CD4-positive, alpha-beta T cell treated with Interleukin-4 for 1 hour (primary cell): ENCODE data around the gene WNT11.

ENCODE experiments used
- DNase-seq, 2 donors: peaks; one replicate each; pipeline ENCODE4 v3.0.0-alpha.2; 2020 to 2022

Gene WNT11

DNA sequence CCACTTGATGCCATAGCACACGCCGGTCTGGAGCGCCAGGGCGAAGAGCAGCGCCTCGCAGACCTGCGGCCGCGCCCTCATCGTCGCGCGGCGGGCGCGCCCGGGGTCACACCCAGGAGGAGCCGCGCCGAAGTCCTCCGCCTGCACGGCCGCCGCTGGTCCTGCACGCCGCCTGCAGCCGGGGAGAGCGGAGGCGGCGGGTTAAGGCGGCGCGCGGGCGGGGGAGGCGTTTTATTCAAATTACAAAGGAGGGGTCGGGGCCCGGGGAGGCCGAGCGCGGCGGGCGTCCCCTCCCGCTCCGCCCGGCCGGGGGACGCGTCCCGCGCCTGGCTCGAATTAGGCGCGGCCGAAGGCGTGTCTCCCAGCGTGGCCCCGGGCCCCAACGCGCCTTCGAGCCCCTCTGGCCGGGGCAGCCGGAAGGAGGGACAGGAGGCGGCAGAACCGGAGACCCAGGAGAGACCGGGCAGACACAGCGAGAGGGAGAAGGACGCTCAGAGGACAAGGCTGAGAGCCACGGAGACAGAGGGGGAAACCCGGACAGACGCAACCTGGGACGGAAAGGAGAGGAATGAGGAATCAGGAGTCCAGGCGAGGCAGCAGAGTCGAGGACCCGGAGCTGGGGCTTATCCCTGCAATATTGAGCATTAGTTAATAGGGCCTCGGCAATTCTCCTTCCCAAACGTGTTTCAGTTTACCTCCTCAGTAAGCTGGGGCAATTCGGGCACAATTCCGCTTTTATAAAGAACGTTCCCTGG, at the start of gene WNT11:
Gene WNT11, minus strand, starts transcription at position 176 of the 755 bp plus-strand sequence. Its CDS starts 95 bp downstream, at position 81.
- DNase-seq = peak in 1 of 2 donors; percentile 22

- no peak for DNase-seq
Measured at GRCh38 chr11:76253416-76253815, 47.1 kb upstream of the WNT11 start.

GRCh38 chr11:76252631-76253070, 46.3 kb upstream of the WNT11 start:
- DNase-seq = no peak

DNA sequence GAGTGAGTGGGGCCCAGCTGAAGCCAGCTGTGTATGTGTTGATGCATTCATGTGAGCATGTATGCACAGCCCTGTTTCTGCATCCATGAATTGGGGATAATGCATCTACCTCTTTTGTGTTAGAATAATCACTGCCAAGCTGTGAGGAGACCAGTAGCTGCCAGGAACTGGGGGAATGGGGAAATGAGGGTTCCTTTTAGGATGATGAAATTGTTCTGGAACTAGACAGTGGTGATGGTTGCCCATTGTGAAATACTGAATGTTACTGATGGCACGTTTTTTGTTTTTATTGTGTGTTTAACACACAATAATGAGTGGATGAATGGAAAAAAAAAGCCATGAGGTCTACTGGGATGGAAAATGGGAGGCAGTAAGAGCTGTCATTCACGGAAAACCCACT, 45.3 kb upstream of the WNT11 start:
- no peak for DNase-seq

DNA sequence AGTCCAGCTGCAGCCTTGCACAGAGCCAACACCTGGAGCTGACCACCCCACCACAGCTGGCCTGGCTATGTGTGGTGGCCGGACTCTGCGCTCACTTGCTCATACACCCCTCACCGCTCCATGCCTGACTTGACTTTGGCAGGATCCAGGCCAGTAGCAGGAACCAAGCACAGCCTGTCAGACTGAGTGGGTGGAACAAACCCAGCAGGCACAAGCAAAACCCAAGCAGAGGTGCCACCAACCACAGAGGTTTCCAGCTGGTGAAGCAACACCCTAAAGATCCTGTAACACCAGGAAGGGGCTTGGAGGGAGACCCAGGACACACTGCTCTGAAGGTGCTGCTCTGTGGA, 44.9 kb upstream of the WNT11 start:
- DNase-seq = no peak

GRCh38 chr11:76250520-76251225, 44.4 kb upstream of the WNT11 start:
- no peak for DNase-seq

DNA sequence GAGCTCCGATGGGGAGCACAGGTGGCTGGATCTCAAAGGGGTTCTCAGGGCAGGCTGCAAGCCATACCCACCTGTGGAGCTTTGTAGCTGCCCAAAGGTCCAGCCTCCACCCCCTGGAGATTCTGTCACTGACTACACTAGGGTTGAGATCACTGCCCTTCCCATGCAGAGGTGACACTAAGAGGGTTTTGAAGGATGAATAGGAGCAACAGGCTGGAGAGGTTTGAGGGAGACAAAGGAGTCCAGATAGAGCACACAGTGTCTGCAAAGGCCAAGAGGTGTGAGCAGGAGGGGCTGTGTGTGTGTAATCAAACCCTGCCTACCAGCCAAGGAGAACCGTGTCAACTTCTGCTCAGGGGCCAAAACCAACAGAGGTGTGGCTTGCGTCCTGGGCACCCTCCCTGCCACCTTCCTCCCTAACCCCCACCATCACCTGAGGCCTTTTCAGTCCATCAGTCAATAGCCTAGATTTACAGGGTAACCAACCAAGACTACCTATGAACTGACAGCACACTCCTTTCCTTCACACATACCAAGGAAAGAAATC, 43.0 kb upstream of the WNT11 start:
- no peak for DNase-seq

GRCh38 chr11:76248210-76248609, 41.9 kb upstream of the WNT11 start:
- no peak for DNase-seq

- no peak for DNase-seq
Measured at GRCh38 chr11:76247091-76247490, 40.8 kb upstream of the WNT11 start.

GRCh38 chr11:76246271-76246933, 40.1 kb upstream of the WNT11 start:
- DNase-seq = no peak

DNA sequence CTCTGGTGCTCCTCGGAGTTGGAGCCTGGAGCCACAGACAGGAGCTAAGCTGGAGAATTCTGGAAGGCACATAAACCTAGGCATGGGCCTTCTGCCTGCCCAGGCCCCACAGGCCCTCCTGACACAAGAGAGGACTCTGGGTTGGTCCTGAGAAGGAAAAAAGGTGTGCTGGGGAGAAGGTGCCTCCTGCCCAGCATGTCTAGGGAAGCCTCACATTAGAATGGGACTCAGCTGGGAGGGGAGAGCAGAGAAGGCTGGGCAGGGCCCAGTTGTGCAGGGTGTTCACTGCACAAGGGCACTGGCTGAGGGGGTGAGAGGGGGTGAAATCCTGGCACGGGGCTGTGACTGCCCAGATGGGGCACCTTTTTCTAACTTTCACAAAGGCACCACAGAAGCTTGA, 39.4 kb upstream of the WNT11 start:
- DNase-seq = no peak

GRCh38 chr11:76244316-76244851, 38.1 kb upstream of the WNT11 start:
- DNase-seq = no peak

DNA sequence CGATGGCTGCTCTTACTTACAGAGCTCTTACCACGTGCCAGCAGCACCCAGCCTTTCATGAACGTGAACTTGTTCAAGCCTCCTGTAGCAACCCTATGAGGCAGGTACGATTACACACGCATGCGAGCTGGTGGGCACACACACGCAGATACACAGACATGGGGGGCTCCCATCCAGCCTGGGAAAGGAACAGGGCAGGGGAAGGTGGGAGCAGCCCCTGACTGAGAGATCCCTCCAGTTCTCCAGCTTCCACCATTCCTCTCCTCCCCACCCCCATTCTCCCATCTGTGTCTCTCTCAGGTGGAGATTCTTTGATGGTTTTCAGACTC, 37.6 kb upstream of the WNT11 start:
- no peak for DNase-seq

DNA sequence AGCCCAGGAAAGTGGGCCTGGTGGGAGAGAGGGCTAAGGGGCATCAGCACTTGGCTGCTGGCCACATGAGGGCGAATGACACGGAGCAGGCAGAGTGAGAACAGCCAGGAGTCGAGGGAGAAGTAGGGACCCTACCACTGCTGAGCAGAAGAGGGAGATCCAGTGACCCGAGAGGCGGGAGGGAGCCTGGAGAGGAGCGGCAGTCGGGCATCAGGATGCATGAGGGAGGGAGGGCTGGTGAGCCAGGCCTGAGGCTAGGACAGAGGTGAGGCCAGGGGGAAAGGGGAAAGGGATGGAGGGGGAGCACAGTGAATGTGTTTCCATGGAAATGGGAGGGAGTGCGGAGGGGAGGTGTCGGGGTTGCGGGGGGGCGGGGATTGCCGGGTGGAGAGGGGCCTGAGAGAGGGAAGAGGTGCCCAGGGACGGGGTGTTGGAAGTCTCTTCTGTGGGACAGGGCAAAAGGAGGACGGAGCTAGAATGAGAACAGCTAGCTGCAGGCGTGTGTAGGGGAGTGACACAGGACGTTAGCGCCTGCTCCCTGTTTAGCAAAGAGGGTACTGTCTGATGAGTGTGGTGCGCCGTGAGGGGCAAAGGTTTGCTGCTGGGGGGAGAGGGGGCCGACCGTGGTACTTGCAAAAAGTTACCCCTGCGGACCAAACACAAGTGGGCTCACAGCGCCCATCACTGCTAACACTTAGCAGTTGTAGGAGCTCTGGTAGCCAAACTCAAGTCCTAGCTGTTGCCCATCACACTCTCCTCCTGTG, 37.1 kb upstream of the WNT11 start:
- no peak for DNase-seq

- no peak for DNase-seq
Measured at GRCh38 chr11:76242004-76242779, 35.9 kb upstream of the WNT11 start.

DNA sequence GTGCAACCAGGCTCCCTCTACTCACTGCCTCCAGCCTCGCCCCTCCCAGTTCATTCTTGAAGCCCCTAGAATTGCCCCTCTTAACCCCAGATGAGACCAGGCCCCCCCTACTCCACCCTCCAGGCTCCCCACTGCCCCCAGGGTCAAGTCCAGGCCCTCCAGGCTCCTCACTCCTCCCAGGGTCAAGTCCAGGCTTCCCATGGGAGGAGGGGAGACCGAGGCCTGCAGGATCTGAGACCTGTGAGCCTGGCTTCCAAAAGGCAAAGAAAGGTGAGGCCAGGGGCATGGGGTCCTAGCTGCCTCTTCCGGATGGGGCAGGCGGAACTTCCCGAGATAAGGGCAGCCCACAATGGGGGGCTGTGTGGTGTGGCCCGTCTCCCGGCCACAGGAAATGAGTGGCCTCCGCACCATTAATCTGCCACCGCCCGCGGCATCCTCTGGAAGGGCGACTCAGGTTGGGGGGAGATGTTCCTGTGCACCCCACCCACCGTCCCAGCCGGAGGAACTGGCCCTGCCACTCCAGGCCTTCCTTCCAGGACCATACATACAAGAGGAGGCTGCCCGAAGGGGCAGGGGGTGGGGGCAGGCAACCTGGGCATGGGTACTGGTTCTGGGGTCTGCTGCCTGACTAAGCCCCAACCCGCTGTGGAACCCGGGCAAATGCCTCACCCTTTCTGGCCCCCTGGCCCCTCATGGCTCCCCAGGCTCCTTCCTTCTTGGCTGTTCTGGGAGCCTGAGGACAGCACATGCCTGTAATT, 35.1 kb upstream of the WNT11 start:
- no peak for DNase-seq

- DNase-seq = no peak
Measured at GRCh38 chr11:76240666-76241065, 34.4 kb upstream of the WNT11 start.

GRCh38 chr11:76240161-76240540, 33.8 kb upstream of the WNT11 start:
- no peak for DNase-seq

DNA sequence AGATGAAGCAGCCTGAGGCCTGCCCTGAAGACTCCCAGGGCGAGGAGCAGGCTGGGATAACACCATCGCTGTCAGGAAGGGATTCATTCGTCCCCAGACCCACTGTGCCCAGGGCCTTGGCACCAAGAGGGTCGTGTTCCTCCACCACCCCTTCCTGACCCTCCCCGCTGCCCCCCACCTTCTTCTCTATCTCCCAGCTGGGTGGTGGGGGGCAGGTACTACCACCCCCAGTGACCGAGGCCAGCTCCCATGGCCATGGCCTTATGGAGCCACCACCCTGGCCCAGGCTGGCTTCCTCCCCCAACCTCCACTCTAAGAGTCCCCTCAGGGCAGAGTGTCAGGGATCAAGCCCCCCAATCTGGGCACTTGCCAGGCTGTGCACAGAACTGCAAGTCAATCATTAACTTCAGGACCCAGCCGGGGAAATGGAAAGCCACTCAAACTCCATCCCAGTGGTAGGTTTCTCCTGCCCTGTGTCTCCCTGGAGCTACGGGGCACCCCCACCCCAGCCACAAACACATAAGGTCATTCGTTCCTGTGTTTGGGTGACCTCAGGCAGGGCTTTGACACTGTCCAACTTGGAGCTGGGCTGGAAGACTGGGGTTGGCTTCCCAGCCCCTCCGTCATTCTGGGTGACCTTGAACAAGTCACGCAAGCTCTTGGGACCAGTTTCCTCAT, 33.3 kb upstream of the WNT11 start:
- DNase-seq = no peak

- DNase-seq = no peak
Measured at GRCh38 chr11:76238551-76238950, 32.2 kb upstream of the WNT11 start.

DNA sequence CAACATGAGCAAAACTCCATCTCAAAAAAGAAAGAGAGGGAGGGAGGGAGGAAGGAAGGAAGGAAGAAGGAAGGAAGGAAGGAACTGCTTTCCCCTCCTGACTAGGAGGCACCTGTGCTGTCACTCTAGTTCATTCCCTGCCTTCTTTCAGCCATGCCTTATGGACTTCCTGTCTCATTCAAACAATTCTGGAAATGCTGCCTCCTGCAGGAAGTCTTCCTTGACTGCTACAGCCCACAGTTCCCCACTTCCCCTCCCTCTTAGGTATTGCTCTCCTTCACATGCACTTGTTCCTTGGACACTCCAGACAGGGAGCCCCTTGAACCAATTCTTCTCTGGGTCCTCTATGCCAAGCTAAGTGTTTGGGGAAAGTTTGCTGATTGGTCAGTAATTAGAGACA, 31.6 kb upstream of the WNT11 start:
- no peak for DNase-seq
